OCI-LY1 (cell line): ENCODE measurements around the gene IGFBPL1.

ENCODE experiments used
- EZH2 ChIP-seq: fragments of 200-600 bp; sonication (generic), shearing (Covaris generic); IDR thresholded peaks from 2 replicates; pipeline ENCODE4 v1.8.0; 2017; ENCODE audit warnings: borderline replicate concordance, mixed run types, mild to moderate bottlenecking, antibody characterized with exemption, low read length, moderate library complexity, mixed read lengths
- TF ChIP-seq, protein P1 (sequence below): fragments of 200-600 bp; sonication (generic), shearing (Covaris generic); IDR thresholded peaks from 2 replicates; pipeline ENCODE4 v1.5.1; 2017; ENCODE audit warnings: mild to moderate bottlenecking, antibody characterized with exemption, low read length, moderate library complexity, mixed read lengths

DNA sequence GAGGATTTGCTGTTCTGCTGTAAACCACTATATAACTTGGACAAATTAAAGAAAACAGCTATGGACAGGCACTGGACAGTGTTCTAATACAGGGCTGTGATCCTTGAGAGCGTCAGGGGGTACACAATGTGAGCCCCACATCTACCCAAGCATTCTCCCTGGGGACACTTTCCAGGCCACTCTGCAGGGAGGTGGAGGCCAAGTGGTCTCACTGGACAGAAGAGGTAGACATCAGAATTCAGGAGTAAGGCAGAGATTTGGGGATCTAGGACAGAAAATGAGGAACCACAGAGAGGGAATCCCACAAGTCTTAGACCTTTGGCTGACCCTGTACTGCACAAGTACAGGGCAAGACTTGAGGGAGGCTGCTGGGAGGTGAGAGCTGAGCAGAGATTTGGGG is 3.8 kb upstream of the IGFBPL1 start:
- TF ChIP-seq, protein P1, sequence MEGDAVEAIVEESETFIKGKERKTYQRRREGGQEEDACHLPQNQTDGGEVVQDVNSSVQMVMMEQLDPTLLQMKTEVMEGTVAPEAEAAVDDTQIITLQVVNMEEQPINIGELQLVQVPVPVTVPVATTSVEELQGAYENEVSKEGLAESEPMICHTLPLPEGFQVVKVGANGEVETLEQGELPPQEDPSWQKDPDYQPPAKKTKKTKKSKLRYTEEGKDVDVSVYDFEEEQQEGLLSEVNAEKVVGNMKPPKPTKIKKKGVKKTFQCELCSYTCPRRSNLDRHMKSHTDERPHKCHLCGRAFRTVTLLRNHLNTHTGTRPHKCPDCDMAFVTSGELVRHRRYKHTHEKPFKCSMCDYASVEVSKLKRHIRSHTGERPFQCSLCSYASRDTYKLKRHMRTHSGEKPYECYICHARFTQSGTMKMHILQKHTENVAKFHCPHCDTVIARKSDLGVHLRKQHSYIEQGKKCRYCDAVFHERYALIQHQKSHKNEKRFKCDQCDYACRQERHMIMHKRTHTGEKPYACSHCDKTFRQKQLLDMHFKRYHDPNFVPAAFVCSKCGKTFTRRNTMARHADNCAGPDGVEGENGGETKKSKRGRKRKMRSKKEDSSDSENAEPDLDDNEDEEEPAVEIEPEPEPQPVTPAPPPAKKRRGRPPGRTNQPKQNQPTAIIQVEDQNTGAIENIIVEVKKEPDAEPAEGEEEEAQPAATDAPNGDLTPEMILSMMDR: no peak
- TF ChIP-seq EZH2: no peak
